ENCODE data around the gene GPANK1. TPM values are rescaled to one million over a fixed set of nuclear protein-coding genes. Genes with fewer than 3 reads are reported as not detected.

GPANK1 gene
- total RNA-seq, 4 donors from 2014 or later, result 17.3 to 29.8 (median 24.5) TPM

GRCh38 chr6:31658158-31658688 lies 6.6 kb downstream of the GPANK1 start:
- in situ Hi-C loops (cut with MboI; ENCODE audit: low sequenced_read_pairs in 4 of 4), result loop anchor here in 2 of 4 donors (25.0 kb wide), 2 partner anchors 304 to 529 kb away; partner anchors contain the start of genes AGER (in 2 of the 2), AGPAT1 (in 2 of the 2), GPSM3 (in 2 of the 2) and PBX2 (in 2 of the 2)
- ATAC-seq, result no peak
- DNase-seq, result no peak
- H3K4me3 ChIP-seq, result no peak overlapping the region
- H3K27ac ChIP-seq, result peak overlapping the region in 1 of 4 donors; percentile 100
- no peak for TF ChIP-seq CTCF (IDR thresholded peaks at IDR 0.05 in 4 of 5, conservative IDR thresholded peaks at IDR 0.05 in 1 of 5)
- no peak for TF ChIP-seq POLR2A (IDR thresholded peaks at IDR 0.05)
- H3K4me1 ChIP-seq, result peaks cover 29 to 36% of the 10 kb centered on the region in 2 donors
- intact Hi-C loops (cut with DNase I; ENCODE audit: low total_unique reads), result no loop called here
- H3K9me3 ChIP-seq, result no peaks in the 10 kb centered on the region
- H3K36me3 ChIP-seq, result peaks cover 0 to 8% of the 10 kb centered on the region in 2 donors
- no peaks in the 10 kb centered on the region for H3K27me3 ChIP-seq

GRCh38 chr6:31657406-31658157 lies 7.2 kb downstream of the GPANK1 start:
- Histone ChIP-seq H3K4me1 (peaks cover 29 to 30% of the 10 kb centered on the region in 2 donors), H3K27me3 (no peaks in the 10 kb centered on the region), H3K27ac (no peak overlapping the region), H3K9me3 (no peaks in the 10 kb centered on the region), H3K4me3 (no peak overlapping the region), H3K36me3 (peaks cover 0 to 5% of the 10 kb centered on the region in 2 donors)
- intact Hi-C loops (cut with DNase I; ENCODE audit: low total_unique reads), result no loop called here
- DNase-seq, result no peak
- no peak for TF ChIP-seq POLR2A (IDR thresholded peaks at IDR 0.05)
- TF ChIP-seq CTCF (IDR thresholded peaks at IDR 0.05 in 4 of 5, conservative IDR thresholded peaks at IDR 0.05 in 1 of 5), result no peak
- in situ Hi-C loops (cut with MboI; ENCODE audit: low sequenced_read_pairs in 4 of 4), result loop anchor here in 2 of 4 donors (25.0 kb wide), 2 partner anchors 305 to 530 kb away; partner anchors contain the start of genes AGER (in 2 of the 2), AGPAT1 (in 2 of the 2), GPSM3 (in 2 of the 2) and PBX2 (in 2 of the 2)
- no peak for ATAC-seq

- intact Hi-C loops (cut with DNase I; ENCODE audit: low total_unique reads), result no loop called here
These were observed 9.2 kb downstream of the GPANK1 start, which contains the start of gene APOM for GRCh38 chr6:31655349-31656237. APOM (plus strand) TSS chr6:31655894; CDS start chr6:31655967, 73 bp downstream.

More at GRCh38 chr6:31655349-31656237, 9.2 kb downstream of the GPANK1 start, which contains the start of gene APOM:
- in situ Hi-C loops (cut with MboI; ENCODE audit: low sequenced_read_pairs in 4 of 4), result loop anchor here in 2 of 4 donors (25.0 kb wide), 2 partner anchors 307 to 532 kb away; partner anchors contain the start of genes AGER (in 2 of the 2), AGPAT1 (in 2 of the 2), GPSM3 (in 2 of the 2) and PBX2 (in 2 of the 2)
- ATAC-seq (no peak), DNase-seq (no peak)
- Histone ChIP-seq H3K4me3 (no peak within 1 kb of the TSS), H3K4me1 (peaks cover 40% of the 10 kb centered on the region in 2 donors), H3K27ac (no peak within 1 kb of the TSS), H3K9me3 (no peaks in the 10 kb centered on the region), H3K27me3 (no peaks in the 10 kb centered on the region), H3K36me3 (peaks cover 0 to 6% of the 10 kb centered on the region in 2 donors)
- TF ChIP-seq CTCF (IDR thresholded peaks at IDR 0.05 in 4 of 5, conservative IDR thresholded peaks at IDR 0.05 in 1 of 5), result no peak
- TF ChIP-seq POLR2A (IDR thresholded peaks at IDR 0.05), result no peak
